Gastrocnemius medialis (tissue), 4 donors: ENCODE results near the gene DHX15. TPM values are rescaled to one million over a fixed set of nuclear protein-coding genes. Genes with fewer than 3 reads are reported as not detected.

Source experiments
- ATAC-seq, 2 donors: fragments of 150-250 bp; one replicate each; pipeline ENCODE4 v1.9.1; 2016
- DNase-seq, 2 donors: peaks; one replicate each; pipeline ENCODE4 v3.0.0-alpha.2; 2019
- H3K27ac ChIP-seq, 4 donors: fragments of 200-600 bp; sonication (generic); 1 replicate in 1 of 4; 2 replicates in 3 of 4; pipeline ENCODE4 v1.5.1; 2016 to 2018; ENCODE audit warnings: mild to moderate bottlenecking in 2 of 4, moderate library complexity in 1 of 4
- H3K27me3 ChIP-seq, 3 donors: fragments of 200-600 bp; sonication (generic) in 2 of 3; 1 replicate in 1 of 3; 2 replicates in 2 of 3; pipeline versions ENCODE4 v1.5.1 to v1.6.0; 2016 to 2019; ENCODE audit warnings: mild to moderate bottlenecking in 1 of 3, moderate library complexity in 1 of 3
- H3K36me3 ChIP-seq, 2 donors: fragments of 200-600 bp; sonication (generic) in 1 of 2; one replicate each; pipeline ENCODE4 v1.5.1; 2017 to 2018
- H3K4me1 ChIP-seq, 2 donors: fragments of 200-600 bp; sonication (generic) in 1 of 2; one replicate each; pipeline ENCODE4 v1.5.1; 2016 to 2017; ENCODE audit warnings: mild to moderate bottlenecking in 2 of 2
- H3K4me3 ChIP-seq, 4 donors: fragments of 200-600 bp; sonication (generic) in 3 of 4; 1 replicate in 1 of 4; 2 replicates in 3 of 4; pipeline ENCODE4 v1.5.1; 2016 to 2019; ENCODE audit warnings: mild to moderate bottlenecking in 2 of 4
- H3K9me3 ChIP-seq, 3 donors: fragments of 200-600 bp; sonication (generic) in 2 of 3; 1 replicate in 1 of 3; 2 replicates in 2 of 3; pipeline ENCODE4 v1.5.1; 2016 to 2019
- CTCF ChIP-seq, 5 experiments: fragments of 450-650 bp in 3 of 5; fragments of 200-600 bp in 2 of 5; sonication (generic) in 2 of 5; IDR thresholded peaks in 4 of 5; conservative IDR thresholded peaks in 1 of 5; 1 replicate in 4 of 5; 2 replicates in 1 of 5; pipeline ENCODE4 v1.5.1; 2016 to 2019; ENCODE audit warnings: antibody characterized with exemption in 5 of 5, mild to moderate bottlenecking in 3 of 5, moderate library complexity in 3 of 5
- POLR2A ChIP-seq, 2 donors: fragments of 450-650 bp; IDR thresholded peaks; one replicate each; pipeline ENCODE4 v1.6.1; 2017; ENCODE audit warnings: antibody characterized with exemption in 2 of 2, mild to moderate bottlenecking in 2 of 2, moderate library complexity in 2 of 2
- in situ Hi-C, 4 donors: fragments of 200-750 bp; cut with MboI; loops; one replicate each; pipeline versions ENCODE4 v1.15.0 to v1.8.0; 2017; ENCODE audit warnings: low sequenced_read_pairs in 4 of 4
- intact Hi-C: fragments of 100-400 bp; cut with DNase I; formaldehyde crosslinking; loops from one replicate; pipeline ENCODE4 v1.15.1; 2023; ENCODE audit warnings: low total_unique reads
- total RNA-seq, 4 donors: library from RNA; depleted of rRNA; stranded (reverse); fragments of >200 nt; gene quantifications; one replicate each; pipeline versions ENCODE4 v1.1.0 to v1.2.3, GENCODE V29; 2016

Gene DHX15
- total RNA-seq, 4 donors from 2014 or later = 50.1 to 88.1 (median 61.2) TPM

DNA sequence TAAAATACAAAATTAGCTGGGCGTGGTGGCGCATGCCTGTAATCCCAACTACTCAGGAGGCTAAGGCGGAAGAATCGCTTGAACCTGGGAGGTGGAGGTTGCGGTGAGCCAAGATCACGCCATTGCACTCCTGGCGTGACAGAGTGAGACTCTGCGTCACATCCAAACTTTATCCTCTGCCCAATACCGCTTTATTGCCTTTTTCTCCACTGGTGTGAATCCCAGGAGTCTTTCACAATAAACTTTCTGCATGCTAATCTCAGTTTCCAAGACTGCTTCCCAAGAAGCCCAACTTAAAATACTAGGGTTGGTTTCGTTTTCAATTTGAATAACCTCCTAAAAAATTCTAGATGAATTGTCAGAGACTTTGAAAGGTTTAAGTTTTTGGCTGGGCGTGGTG lies 27.2 kb upstream of the DHX15 start:
- TF ChIP-seq POLR2A (IDR thresholded peaks at IDR 0.05) = no peak
- TF ChIP-seq CTCF (IDR thresholded peaks at IDR 0.05 in 4 of 5, conservative IDR thresholded peaks at IDR 0.05 in 1 of 5) = no peak
- in situ Hi-C loops = no loop called here

DNA sequence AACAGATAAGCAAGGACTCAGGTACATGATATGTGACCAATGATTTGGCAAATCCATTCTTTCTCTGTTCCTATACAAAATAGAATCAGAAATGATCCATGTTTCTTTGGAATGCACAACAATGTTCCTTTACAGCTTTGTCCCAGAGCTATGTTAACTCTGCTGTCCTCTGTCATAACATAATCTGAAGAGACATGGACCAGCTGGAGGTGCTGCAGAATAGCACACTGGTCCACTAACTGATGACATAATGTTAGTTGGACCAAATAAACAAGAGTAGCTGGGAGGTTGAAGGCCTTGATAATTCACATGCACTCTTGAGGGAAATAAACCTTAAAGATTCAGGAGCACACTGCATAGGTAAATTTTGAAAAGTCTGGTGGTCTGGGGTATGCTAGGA lies 23.0 kb upstream of the DHX15 start:
- ATAC-seq (no peak), DNase-seq (no peak)
- Histone ChIP-seq H3K9me3 (no peaks in the 10 kb centered on the region), H3K36me3 (no peaks in the 10 kb centered on the region), H3K4me1 (no peaks in the 10 kb centered on the region), H3K27me3 (no peaks in the 10 kb centered on the region), H3K4me3 (no peak overlapping the region), H3K27ac (no peak overlapping the region)
- intact Hi-C loops = no loop called here
- TF ChIP-seq CTCF (IDR thresholded peaks at IDR 0.05 in 4 of 5, conservative IDR thresholded peaks at IDR 0.05 in 1 of 5) = no peak
- TF ChIP-seq POLR2A (IDR thresholded peaks at IDR 0.05) = no peak
- in situ Hi-C loops = no loop called here

More for the DNA sequence above, 27.2 kb upstream of the DHX15 start:
- no peaks in the 10 kb centered on the region for H3K36me3 ChIP-seq
- no peaks in the 10 kb centered on the region for H3K27me3 ChIP-seq
- intact Hi-C loops = no loop called here
- no peak overlapping the region for H3K27ac ChIP-seq
- no peak overlapping the region for H3K4me3 ChIP-seq
- H3K4me1 ChIP-seq = no peaks in the 10 kb centered on the region
- ATAC-seq = no peak
- H3K9me3 ChIP-seq = no peaks in the 10 kb centered on the region
- no peak for DNase-seq

DNA sequence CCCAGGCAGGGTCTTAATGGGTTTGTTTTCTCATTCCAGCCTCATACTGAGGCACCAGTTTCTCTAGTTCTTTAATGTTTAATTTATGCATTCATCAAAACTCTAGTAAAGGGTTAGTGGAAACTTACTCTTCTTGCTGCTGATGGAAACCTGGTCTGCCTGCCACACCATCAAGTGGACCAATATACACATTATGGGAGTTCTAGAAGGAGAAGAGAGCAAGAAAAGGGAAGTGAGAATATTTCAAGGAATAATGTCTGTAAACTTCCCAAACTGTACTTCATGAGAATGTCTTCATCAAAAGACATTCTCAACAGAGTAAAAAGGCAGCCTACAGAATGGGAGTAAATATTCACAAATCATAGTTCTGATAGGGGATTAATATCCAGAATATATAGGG lies 20.9 kb upstream of the DHX15 start:
- TF ChIP-seq POLR2A (IDR thresholded peaks at IDR 0.05) (no peak), CTCF (IDR thresholded peaks at IDR 0.05 in 4 of 5, conservative IDR thresholded peaks at IDR 0.05 in 1 of 5) (no peak)
- no peaks in the 10 kb centered on the region for H3K4me1 ChIP-seq
- DNase-seq (no peak), ATAC-seq (no peak)
- intact Hi-C loops (no loop called here), in situ Hi-C loops (no loop called here)
- H3K4me3 ChIP-seq = no peak overlapping the region
- H3K36me3 ChIP-seq = no peaks in the 10 kb centered on the region
- no peaks in the 10 kb centered on the region for H3K9me3 ChIP-seq
- no peak overlapping the region for H3K27ac ChIP-seq
- H3K27me3 ChIP-seq = no peaks in the 10 kb centered on the region

DNA sequence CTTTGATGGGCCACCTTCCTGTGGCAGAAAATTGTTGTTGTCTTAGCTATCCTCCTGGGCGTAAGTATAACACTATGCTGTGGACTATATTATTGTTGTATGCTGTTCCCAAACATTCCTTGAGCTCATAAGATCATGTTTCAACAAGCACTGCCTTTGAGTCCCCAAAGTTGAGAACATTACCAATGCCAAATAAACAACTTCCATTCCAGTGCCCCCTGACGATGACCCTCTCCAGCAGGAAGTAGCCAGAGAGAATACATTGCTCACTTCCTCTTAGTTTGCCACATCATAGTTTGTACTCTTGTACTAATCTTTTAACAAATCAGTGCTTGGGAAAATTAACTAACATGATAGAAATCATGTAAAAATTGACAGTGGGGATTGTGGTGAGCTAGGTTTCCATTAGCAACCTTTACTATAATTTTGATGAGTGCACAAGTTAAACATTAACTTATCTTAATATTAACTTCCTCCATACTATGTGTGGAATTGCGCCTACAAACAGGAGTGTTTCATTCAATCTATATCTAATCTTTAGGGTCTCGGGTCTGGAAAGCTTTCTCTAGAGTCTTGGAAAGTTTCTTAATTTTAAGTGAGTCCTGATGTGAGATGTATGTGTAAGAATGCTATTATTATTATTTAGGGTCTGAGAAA lies 20.3 kb upstream of the DHX15 start:
- intact Hi-C loops = no loop called here
- no peaks in the 10 kb centered on the region for H3K9me3 ChIP-seq
- no peak overlapping the region for H3K27ac ChIP-seq
- ATAC-seq (no peak), DNase-seq (no peak)
- in situ Hi-C loops = no loop called here
- no peaks in the 10 kb centered on the region for H3K4me1 ChIP-seq
- no peaks in the 10 kb centered on the region for H3K36me3 ChIP-seq
- no peak for TF ChIP-seq POLR2A (IDR thresholded peaks at IDR 0.05)
- TF ChIP-seq CTCF (IDR thresholded peaks at IDR 0.05 in 4 of 5, conservative IDR thresholded peaks at IDR 0.05 in 1 of 5) = no peak
- no peaks in the 10 kb centered on the region for H3K27me3 ChIP-seq
- no peak overlapping the region for H3K4me3 ChIP-seq

DNA sequence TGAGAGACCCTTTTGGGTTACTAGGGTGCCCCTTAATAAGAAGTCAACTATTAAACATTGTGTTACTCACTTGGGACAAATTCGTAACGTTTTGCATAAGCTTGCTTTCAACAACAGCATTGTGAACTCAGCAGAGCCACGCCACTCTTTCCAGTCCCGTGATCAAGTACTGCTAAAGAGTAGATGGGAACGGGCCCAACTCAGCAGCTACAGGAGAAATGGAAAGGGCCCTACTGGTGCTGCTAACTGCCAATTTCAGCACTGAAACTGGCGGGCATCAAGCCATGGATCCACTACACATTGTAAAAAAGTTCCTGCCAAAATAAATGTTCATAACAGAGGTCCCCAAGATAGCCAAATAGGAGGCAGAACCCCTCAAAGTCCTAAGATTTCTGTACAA lies 19.0 kb upstream of the DHX15 start:
- intact Hi-C loops = no loop called here
- TF ChIP-seq POLR2A (IDR thresholded peaks at IDR 0.05) = no peak
- no peak for TF ChIP-seq CTCF (IDR thresholded peaks at IDR 0.05 in 4 of 5, conservative IDR thresholded peaks at IDR 0.05 in 1 of 5)
- in situ Hi-C loops = no loop called here
- Histone ChIP-seq H3K4me3 (no peak overlapping the region), H3K27me3 (no peaks in the 10 kb centered on the region), H3K36me3 (no peaks in the 10 kb centered on the region), H3K27ac (no peak overlapping the region), H3K9me3 (no peaks in the 10 kb centered on the region), H3K4me1 (no peaks in the 10 kb centered on the region)
- ATAC-seq (no peak), DNase-seq (no peak)
